Fibroblast of villous mesenchyme (primary cell): ENCODE data around the gene OR6N1. TPM values are rescaled to one million over a fixed set of nuclear protein-coding genes. Genes with fewer than 3 reads are reported as not detected.

Experiments
- DNase-seq: peaks from one replicate; pipeline ENCODE4 v3.0.0-alpha.2; 2010; ENCODE audit warnings: low read depth
- H3K4me3 ChIP-seq: 2 replicates; pipeline ENCODE4 v1.5.1; 2011; ENCODE audit warnings: low read depth, mild to moderate bottlenecking, low read length
- CTCF ChIP-seq: IDR thresholded peaks from 2 replicates; pipeline ENCODE4 v1.5.1; 2012; ENCODE audit warnings: low read depth, mild to moderate bottlenecking, low read length; ENCODE audit not compliant: insufficient read depth
- total RNA-seq: library from RNA; depleted of rRNA; stranded (reverse); fragments of >200 nt; gene quantifications from 2 replicates; pipeline ENCODE4 v1.2.3, GENCODE V29; 2012

OR6N1 gene
- total RNA-seq, 1 donor = not detected

DNA sequence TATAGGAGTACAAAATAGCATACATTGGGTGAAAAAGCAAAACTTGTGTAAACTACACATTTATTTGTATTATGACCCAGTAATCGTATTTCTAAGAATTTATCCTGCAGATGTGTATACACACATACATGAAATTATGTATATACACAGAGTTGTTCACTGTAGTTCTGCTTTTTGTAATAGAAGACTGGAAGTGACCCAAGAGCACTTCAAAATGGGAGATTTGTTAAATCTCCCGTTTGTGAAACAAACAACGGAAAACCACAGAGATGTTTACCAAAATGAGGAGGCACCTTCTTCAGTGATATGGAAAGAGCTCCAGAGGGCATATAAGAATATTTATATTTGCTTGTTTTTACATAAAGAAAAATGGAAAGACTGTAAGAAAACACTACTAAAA is 41.2 kb upstream of the OR6N1 start:
- no peak for TF ChIP-seq CTCF
- DNase-seq = peak; percentile 3

DNA sequence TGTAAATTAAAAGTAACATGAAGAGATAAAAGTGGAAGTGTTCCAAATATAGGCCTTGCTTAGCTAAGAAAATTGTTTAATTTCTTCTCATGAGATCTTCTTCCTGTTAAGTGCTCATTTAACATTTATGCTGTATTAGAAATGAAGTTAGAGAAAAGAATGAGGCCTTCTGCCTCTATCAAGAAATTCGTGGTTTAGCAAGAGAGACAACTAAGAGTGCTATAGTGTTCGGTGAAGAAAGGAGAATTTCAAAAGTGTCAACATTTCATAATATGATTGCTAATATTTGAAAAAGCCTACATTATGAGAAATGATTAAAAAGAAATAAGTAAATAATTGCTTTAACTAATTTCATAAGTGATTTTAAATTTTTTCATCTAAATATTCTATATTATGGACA is 40.3 kb upstream of the OR6N1 start:
- no peak for DNase-seq
- no peak for TF ChIP-seq CTCF
- no peak overlapping the region for H3K4me3 ChIP-seq

More for the DNA sequence above, 41.2 kb upstream of the OR6N1 start:
- no peak overlapping the region for H3K4me3 ChIP-seq

- TF ChIP-seq CTCF = no peak
- no peak for DNase-seq
- no peak overlapping the region for H3K4me3 ChIP-seq
Observed at GRCh38 chr1:158810311-158810710, 38.3 kb upstream of the OR6N1 start.

DNA sequence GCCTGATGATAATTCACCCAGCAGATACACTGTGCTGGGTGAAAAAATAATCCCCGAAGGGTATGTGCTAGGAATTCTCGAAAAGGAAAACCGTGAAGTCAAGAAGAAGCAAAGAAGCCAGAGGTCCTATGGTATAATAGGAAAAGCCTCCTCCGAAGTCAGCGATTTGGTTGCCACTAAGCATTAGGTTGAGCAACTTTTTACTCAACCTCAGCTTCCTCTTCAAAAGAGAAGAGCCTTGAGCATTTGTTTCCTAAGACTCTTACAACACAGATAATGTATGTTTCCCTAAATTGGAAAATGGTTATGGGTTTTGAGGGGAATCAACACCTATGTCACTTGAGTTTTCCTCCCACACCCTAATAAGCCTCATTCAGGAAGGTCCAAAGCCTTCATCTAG is 37.9 kb upstream of the OR6N1 start:
- DNase-seq = peak; percentile 21
- TF ChIP-seq CTCF = no peak
- H3K4me3 ChIP-seq = no peak overlapping the region

- no peak for TF ChIP-seq CTCF
- no peak overlapping the region for H3K4me3 ChIP-seq
- no peak for DNase-seq
Observed at GRCh38 chr1:158809256-158809655, 37.3 kb upstream of the OR6N1 start.

DNA sequence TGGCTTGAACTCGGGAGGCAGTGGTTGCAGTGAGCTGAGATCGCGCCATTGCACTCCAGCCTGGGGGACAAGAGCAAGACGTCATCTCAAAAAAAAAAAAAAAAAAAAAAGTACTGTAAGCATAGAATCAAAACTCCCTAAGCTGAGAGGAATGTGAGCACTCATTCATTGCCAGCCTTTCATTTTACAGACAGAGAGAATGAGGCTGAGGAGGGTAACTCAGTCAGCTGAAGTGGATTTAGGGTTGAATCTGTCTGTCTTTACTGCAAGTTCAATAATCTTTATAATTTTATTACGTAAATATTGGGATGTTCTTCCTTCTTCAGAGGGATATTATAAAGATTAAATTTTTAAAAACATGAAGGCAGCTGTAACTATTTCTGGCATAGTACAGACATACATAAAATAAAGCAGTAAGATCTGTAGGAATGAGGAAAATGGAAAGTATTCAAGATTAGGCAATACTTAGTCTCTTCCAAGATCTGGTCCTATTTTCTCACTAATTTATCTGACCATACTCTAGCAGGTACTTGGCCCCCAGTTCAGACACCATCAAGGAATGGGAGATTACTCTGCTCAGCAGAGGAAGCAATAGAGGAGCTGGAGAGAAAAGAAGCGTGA is 35.0 kb upstream of the OR6N1 start:
- H3K4me3 ChIP-seq = no peak overlapping the region
- TF ChIP-seq CTCF = no peak
- DNase-seq = peak; percentile 57

- H3K4me3 ChIP-seq = no peak overlapping the region
- no peak for TF ChIP-seq CTCF
Observed at GRCh38 chr1:158803678-158804077, 31.7 kb upstream of the OR6N1 start.

More at GRCh38 chr1:158803678-158804077, 31.7 kb upstream of the OR6N1 start:
- no peak for DNase-seq
